K562 (cell line): ENCODE measurements around the gene MED15. TPM values are rescaled to one million over a fixed set of nuclear protein-coding genes. Genes with fewer than 3 reads are reported as not detected.

Experiments used
- CCAR2 ChIP-seq: fragments of 200-400 bp; formaldehyde crosslinking; IDR thresholded peaks from 2 replicates; pipeline ENCODE4 v1.6.1; 2017; ENCODE audit warnings: mild to moderate bottlenecking, low read depth, low read length
- ETS1 ChIP-seq: conservative IDR thresholded peaks from 2 replicates; pipeline ENCODE4 v1.6.1; 2011; ENCODE audit warnings: low read depth, mild to moderate bottlenecking, low read length; ENCODE audit not compliant: control insufficient read depth
- FOXP1 ChIP-seq: sonication (generic); formaldehyde crosslinking; IDR thresholded peaks from 2 replicates; pipeline ENCODE4 v1.8.0; 2022; ENCODE audit warnings: mild to moderate bottlenecking, missing genetic modification reagents
- HDAC8 ChIP-seq: fragments of 450-650 bp; IDR thresholded peaks from 2 replicates; pipeline ENCODE4 v1.6.1; 2016; ENCODE audit warnings: mild to moderate bottlenecking, missing genetic modification characterization, moderate library complexity, missing compliant biosample characterization
- HES1 ChIP-seq: fragments of 450-650 bp; IDR thresholded peaks from 2 replicates; pipeline ENCODE4 v1.6.1; 2016; ENCODE audit warnings: low read depth, mild to moderate bottlenecking, moderate library complexity
- MTF1 ChIP-seq: fragments of 250-450 bp; sonication (Bioruptor Pico); IDR thresholded peaks from 2 replicates; pipeline ENCODE4 v1.9.0; 2021; ENCODE audit warnings: moderate library complexity, mild to moderate bottlenecking, inconsistent platforms, borderline replicate concordance
- NR2C1 ChIP-seq, 2 experiments: fragments of 450-650 bp; IDR thresholded peaks; 2 replicates each; pipeline ENCODE4 v1.6.1; 2017; ENCODE audit warnings: mild to moderate bottlenecking in 2 of 2, antibody characterized with exemption in 1 of 2, inconsistent platforms in 1 of 2, missing compliant biosample characterization in 1 of 2, missing genetic modification characterization in 1 of 2
- PHF21A ChIP-seq: fragments of 450-650 bp; IDR thresholded peaks from 2 replicates; pipeline ENCODE4 v1.6.1; 2017; ENCODE audit warnings: low read depth, borderline replicate concordance
- RBM15 ChIP-seq: fragments of 200-400 bp; formaldehyde crosslinking; IDR thresholded peaks from 2 replicates; pipeline ENCODE4 v1.6.1; 2018; ENCODE audit warnings: mild to moderate bottlenecking, low read length, moderate library complexity; ENCODE audit not compliant: insufficient read depth
- RFX5 ChIP-seq: IDR thresholded peaks from 2 replicates; pipeline ENCODE4 v1.6.1; 2011; ENCODE audit warnings: low read depth, mild to moderate bottlenecking, improper control_type of control experiment, low read length
- SIN3B ChIP-seq: fragments of 450-650 bp; IDR thresholded peaks from 2 replicates; pipeline ENCODE4 v1.6.1; 2017; ENCODE audit warnings: low read depth, mild to moderate bottlenecking, moderate library complexity
- TAF15 ChIP-seq: fragments of 200-400 bp; formaldehyde crosslinking; IDR thresholded peaks from 2 replicates; pipeline ENCODE4 v1.6.1; 2017; ENCODE audit warnings: mild to moderate bottlenecking, low read depth, low read length, moderate library complexity
- ZNF24 ChIP-seq: fragments of 450-650 bp; IDR thresholded peaks from 2 replicates; pipeline ENCODE4 v1.6.1; 2016
- ZNF511 ChIP-seq: sonication (generic); formaldehyde crosslinking; IDR thresholded peaks from 2 replicates; pipeline ENCODE4 v1.8.0; 2022; ENCODE audit warnings: mild to moderate bottlenecking, missing genetic modification reagents
- polyA plus RNA-seq, 8 experiments: library from polyadenylated mRNA; depleted of rRNA in 4 of 8; stranded (reverse) in 5 of 8; unstranded in 3 of 8; fragments of >200 nt; fragmentation: Nextera tagmentation in 2 of 8; fragmentation: Illumina TruSeq in 1 of 8; extraction: Ambion mirVana in 2 of 8; extraction: Trizol in 1 of 8; gene quantifications; 2 replicates each; pipeline versions ENCODE4 v1.2.1 to v1.2.3, GENCODE V29; 2011 to 2014; ENCODE audit warnings: inconsistent platforms in 1 of 8, missing spikeins in 1 of 8
- total RNA-seq, 7 experiments: library from RNA; depleted of rRNA in 6 of 7; stranded (reverse); fragments of >200 nt in 6 of 7; fragmentation: Illumina TruSeq in 2 of 7; extraction: Trizol in 2 of 7; gene quantifications; 2 replicates each; pipeline versions ENCODE4 v1.2.1 to v1.2.3, GENCODE V29; 2011 to 2021; ENCODE audit warnings: low replicate concordance in 1 of 7
- TF ChIP-seq, protein P1 (sequence below): sonication (generic); formaldehyde crosslinking; IDR thresholded peaks from 2 replicates; pipeline ENCODE4 v1.9.0; 2022; ENCODE audit warnings: mild to moderate bottlenecking, missing genetic modification reagents
- TF ChIP-seq, protein P2 (sequence below): sonication (generic); formaldehyde crosslinking; IDR thresholded peaks from 2 replicates; pipeline ENCODE4 v1.8.1; 2023; ENCODE audit warnings: mild to moderate bottlenecking, missing genetic modification reagents

MED15 gene
- total and polyA plus RNA-seq, 9 of the 15 experiments (the other 6 are each of a cell fraction or from before 2014, with no cell fraction given), result 4.0 to 271 (median 60.1) TPM

GRCh38 chr22:20537983-20538382 lies 30.6 kb downstream of the MED15 start (continued):
- TF ChIP-seq TAF15 (no peak), ZNF511 (0 out of 2 replicates have a peak, but pooled peaks have one; percentile 10), RFX5 (no peak), FOXP1 (CRISPR knock-in tag) (0 out of 2 replicates have a peak, but pooled peaks have one; percentile 53), HES1 (no peak), ETS1 (no peak), ZNF24 (no peak), PHF21A (no peak), CCAR2 (no peak), MTF1 (CRISPR knock-in tag) (peak; percentile 75; the same call in 1 of the 2 replicates), HDAC8 (tag) (no peak), SIN3B (no peak), NR2C1 (IDR thresholded peaks at IDR 0.05) (no peak), NR2C1 (tag; IDR thresholded peaks at IDR 0.05) (no peak), RBM15 (no peak)
- TF ChIP-seq, protein P1, sequence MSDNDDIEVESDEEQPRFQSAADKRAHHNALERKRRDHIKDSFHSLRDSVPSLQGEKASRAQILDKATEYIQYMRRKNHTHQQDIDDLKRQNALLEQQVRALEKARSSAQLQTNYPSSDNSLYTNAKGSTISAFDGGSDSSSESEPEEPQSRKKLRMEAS (CRISPR knock-in tag), result no peak
- TF ChIP-seq, protein P2, sequence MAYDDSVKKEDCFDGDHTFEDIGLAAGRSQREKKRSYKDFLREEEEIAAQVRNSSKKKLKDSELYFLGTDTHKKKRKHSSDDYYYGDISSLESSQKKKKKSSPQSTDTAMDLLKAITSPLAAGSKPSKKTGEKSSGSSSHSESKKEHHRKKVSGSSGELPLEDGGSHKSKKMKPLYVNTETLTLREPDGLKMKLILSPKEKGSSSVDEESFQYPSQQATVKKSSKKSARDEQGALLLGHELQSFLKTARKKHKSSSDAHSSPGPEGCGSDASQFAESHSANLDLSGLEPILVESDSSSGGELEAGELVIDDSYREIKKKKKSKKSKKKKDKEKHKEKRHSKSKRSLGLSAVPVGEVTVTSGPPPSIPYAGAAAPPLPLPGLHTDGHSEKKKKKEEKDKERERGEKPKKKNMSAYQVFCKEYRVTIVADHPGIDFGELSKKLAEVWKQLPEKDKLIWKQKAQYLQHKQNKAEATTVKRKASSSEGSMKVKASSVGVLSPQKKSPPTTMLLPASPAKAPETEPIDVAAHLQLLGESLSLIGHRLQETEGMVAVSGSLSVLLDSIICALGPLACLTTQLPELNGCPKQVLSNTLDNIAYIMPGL, result no peak
